Liver (tissue), 3 donors: ENCODE data around the gene CLDN5.

Source experiments
- ATF3 ChIP-seq: IDR thresholded peaks from 2 replicates; pipeline ENCODE4 v1.6.1; 2016; ENCODE audit warnings: antibody characterized with exemption
- CTCF ChIP-seq: fragments of 150-350 bp; IDR thresholded peaks from 2 replicates; pipeline ENCODE4 v1.5.1; 2017; ENCODE audit warnings: improper control_type of control experiment, low read depth, low read length; ENCODE audit not compliant: missing input control
- EGR1 ChIP-seq, 2 donors: IDR thresholded peaks; 2 replicates each; pipeline ENCODE4 v1.6.1; 2016 to 2018; ENCODE audit warnings: antibody characterized with exemption in 2 of 2, low read depth in 2 of 2
- GABPA ChIP-seq, 2 donors: IDR thresholded peaks in 1 of 2; conservative IDR thresholded peaks in 1 of 2; 2 replicates each; pipeline ENCODE4 v1.6.1; 2016; ENCODE audit warnings: antibody characterized with exemption in 2 of 2, mild to moderate bottlenecking in 1 of 2, moderate library complexity in 1 of 2
- HNF4A ChIP-seq, 2 donors: conservative IDR thresholded peaks; 2 replicates each; pipeline ENCODE4 v1.6.1; 2016; ENCODE audit warnings: antibody characterized with exemption in 2 of 2, mild to moderate bottlenecking in 2 of 2
- MAX ChIP-seq: IDR thresholded peaks from 2 replicates; pipeline ENCODE4 v1.6.1; 2016; ENCODE audit warnings: antibody characterized with exemption
- NR2F2 ChIP-seq: IDR thresholded peaks from 2 replicates; pipeline ENCODE4 v1.6.1; 2016; ENCODE audit warnings: antibody characterized with exemption
- RAD21 ChIP-seq, 2 donors: IDR thresholded peaks; 2 replicates each; pipeline ENCODE4 v1.6.1; 2016; ENCODE audit warnings: antibody characterized with exemption in 2 of 2, mild to moderate bottlenecking in 2 of 2
- REST ChIP-seq: IDR thresholded peaks from 2 replicates; pipeline ENCODE4 v1.6.1; 2016; ENCODE audit warnings: antibody characterized with exemption, mild to moderate bottlenecking
- TAF1 ChIP-seq: conservative IDR thresholded peaks from 2 replicates; pipeline ENCODE4 v1.6.1; 2016; ENCODE audit warnings: antibody characterized with exemption, mild to moderate bottlenecking
- donor health status: healthy.
- donor health status: healthy.

GRCh38 chr22:19516378-19517170 is 7.6 kb downstream of the CLDN5 start:
- no peak for TF ChIP-seq CTCF
- TF ChIP-seq MAX: no peak
- TF ChIP-seq GABPA (IDR thresholded peaks at IDR 0.05 in 1 of 2, conservative IDR thresholded peaks at IDR 0.05 in 1 of 2): no peak
- no peak for TF ChIP-seq REST
- no peak for TF ChIP-seq HNF4A (conservative IDR thresholded peaks at IDR 0.05)
- no peak for TF ChIP-seq NR2F2
- no peak for TF ChIP-seq ATF3
- TF ChIP-seq TAF1: no peak
- no peak for TF ChIP-seq RAD21 (IDR thresholded peaks at IDR 0.05)
- no peak for TF ChIP-seq EGR1 (IDR thresholded peaks at IDR 0.05; ENCODE audit: low read depth in 2 of 2)
